Measurements from ENCODE around the gene CEP104.

- TF ChIP-seq CTCF (conservative IDR thresholded peaks at IDR 0.05) (no peak), ZFX (IDR thresholded peaks at IDR 0.05) (no peak)
Observed at GRCh38 chr1:3874736-3875135, 17.7 kb upstream of the CEP104 start.

All from C4-2B (cell line).